Measurements from ENCODE around the gene C1QTNF12.

Gene C1QTNF12

GRCh38 chr1:1223891-1224290 lies 22.6 kb downstream of the C1QTNF12 start:
- no peak for TF ChIP-seq CTCF (IDR thresholded peaks at IDR 0.05)
- Histone ChIP-seq H3K4me3 (ENCODE audit: low read depth in 1 of 2, low read length in 1 of 2) (no peak overlapping the region), H3K36me3 (peaks cover 100% of the 10 kb centered on the region)

GRCh38 chr1:1223321-1223720 lies 23.2 kb downstream of the C1QTNF12 start:
- H3K36me3 ChIP-seq = peaks cover 100% of the 10 kb centered on the region
- H3K4me3 ChIP-seq (ENCODE audit: low read depth in 1 of 2, low read length in 1 of 2) = no peak overlapping the region
- no peaks in the 10 kb centered on the region for H3K27me3 ChIP-seq
- no peaks in the 10 kb centered on the region for H3K4me1 ChIP-seq (ENCODE audit: control insufficient read depth in 1 of 2, insufficient read depth in 1 of 2, low read depth in 1 of 2, low read length in 1 of 2)
- H3K27ac ChIP-seq = no peak overlapping the region
- no peaks in the 10 kb centered on the region for H3K9me3 ChIP-seq
- no peak for TF ChIP-seq CTCF (IDR thresholded peaks at IDR 0.05)

More at GRCh38 chr1:1223891-1224290, 22.6 kb downstream of the C1QTNF12 start:
- Histone ChIP-seq H3K27ac (no peak overlapping the region), H3K27me3 (no peaks in the 10 kb centered on the region), H3K9me3 (no peaks in the 10 kb centered on the region), H3K4me1 (ENCODE audit: control insufficient read depth in 1 of 2, insufficient read depth in 1 of 2, low read depth in 1 of 2, low read length in 1 of 2) (no peaks in the 10 kb centered on the region)

GRCh38 chr1:1222575-1223225 lies 23.8 kb downstream of the C1QTNF12 start:
- no peak for TF ChIP-seq CTCF (IDR thresholded peaks at IDR 0.05)
- Histone ChIP-seq H3K9me3 (no peaks in the 10 kb centered on the region), H3K36me3 (peaks cover 100% of the 10 kb centered on the region), H3K4me1 (ENCODE audit: control insufficient read depth in 1 of 2, insufficient read depth in 1 of 2, low read depth in 1 of 2, low read length in 1 of 2) (no peaks in the 10 kb centered on the region), H3K27me3 (no peaks in the 10 kb centered on the region), H3K4me3 (ENCODE audit: low read depth in 1 of 2, low read length in 1 of 2) (no peak overlapping the region), H3K27ac (no peak overlapping the region)

GRCh38 chr1:1221887-1222574 lies 24.5 kb downstream of the C1QTNF12 start:
- Histone ChIP-seq H3K27me3 (no peaks in the 10 kb centered on the region), H3K4me3 (ENCODE audit: low read depth in 1 of 2, low read length in 1 of 2) (no peak overlapping the region), H3K27ac (no peak overlapping the region), H3K4me1 (ENCODE audit: control insufficient read depth in 1 of 2, insufficient read depth in 1 of 2, low read depth in 1 of 2, low read length in 1 of 2) (no peaks in the 10 kb centered on the region), H3K36me3 (peaks cover 100% of the 10 kb centered on the region), H3K9me3 (no peaks in the 10 kb centered on the region)
- no peak for TF ChIP-seq CTCF (IDR thresholded peaks at IDR 0.05)

GRCh38 chr1:1220197-1220596 lies 26.3 kb downstream of the C1QTNF12 start:
- no peaks in the 10 kb centered on the region for H3K4me1 ChIP-seq (ENCODE audit: control insufficient read depth in 1 of 2, insufficient read depth in 1 of 2, low read depth in 1 of 2, low read length in 1 of 2)
- H3K9me3 ChIP-seq = no peaks in the 10 kb centered on the region
- peaks cover 100% of the 10 kb centered on the region for H3K36me3 ChIP-seq
- H3K4me3 ChIP-seq (ENCODE audit: low read depth in 1 of 2, low read length in 1 of 2) = no peak overlapping the region
- H3K27me3 ChIP-seq = peaks cover 3% of the 10 kb centered on the region
- TF ChIP-seq CTCF (IDR thresholded peaks at IDR 0.05) = no peak
- H3K27ac ChIP-seq = no peak overlapping the region
